HepG2 (cell line): Measurements from ENCODE around the gene SLC8A2. TPM values are rescaled to one million over a fixed set of nuclear protein-coding genes. Genes with fewer than 3 reads are reported as not detected.

Experiments used
- ATF7 ChIP-seq, 2 experiments: fragments of 450-650 bp in 1 of 2; sonication (generic) in 1 of 2; formaldehyde crosslinking in 1 of 2; IDR thresholded peaks; 2 replicates each; pipeline versions ENCODE4 v1.4.0 to v1.6.1; 2016 to 2020; ENCODE audit warnings: antibody characterized with exemption in 1 of 2, mild to moderate bottlenecking in 1 of 2, missing genetic modification reagents in 1 of 2
- FLYWCH1 ChIP-seq: sonication (generic); formaldehyde crosslinking; IDR thresholded peaks from 2 replicates; pipeline ENCODE4 v1.8.1; 2023; ENCODE audit warnings: mild to moderate bottlenecking, missing genetic modification reagents
- FOXA3 ChIP-seq: IDR thresholded peaks from 2 replicates; pipeline ENCODE4 v1.6.1; 2016; ENCODE audit warnings: missing genetic modification reagents, missing compliant biosample characterization
- HDAC6 ChIP-seq: fragments of 200-600 bp; sonication (generic); IDR thresholded peaks from 2 replicates; pipeline ENCODE4 v1.7.0; 2017; ENCODE audit warnings: mild to moderate bottlenecking, antibody characterized with exemption, low read length, low read depth
- HNRNPK ChIP-seq: fragments of 200-400 bp; formaldehyde crosslinking; IDR thresholded peaks from 2 replicates; pipeline ENCODE4 v1.6.1; 2018; ENCODE audit warnings: low read length, low read depth, moderate library complexity, mild to moderate bottlenecking; ENCODE audit not compliant: poor library complexity, severe bottlenecking
- MIER3 ChIP-seq: IDR thresholded peaks from 2 replicates; pipeline ENCODE4 v1.6.1; 2016; ENCODE audit warnings: missing compliant biosample characterization, borderline replicate concordance
- MXD4 ChIP-seq: IDR thresholded peaks from 2 replicates; pipeline ENCODE4 v1.6.1; 2016; ENCODE audit warnings: mild to moderate bottlenecking, missing biosample characterization, missing genetic modification reagents
- RFXAP ChIP-seq: sonication (generic); formaldehyde crosslinking; IDR thresholded peaks from 2 replicates; pipeline ENCODE4 v1.4.0; 2020; ENCODE audit warnings: missing genetic modification reagents, borderline replicate concordance
- SRSF9 ChIP-seq: fragments of 200-400 bp; formaldehyde crosslinking; IDR thresholded peaks from 2 replicates; pipeline ENCODE4 v1.6.1; 2018; ENCODE audit warnings: borderline replicate concordance, mild to moderate bottlenecking, low read depth, low read length; ENCODE audit not compliant: insufficient read depth, poor library complexity, severe bottlenecking
- WIZ ChIP-seq: sonication (generic); formaldehyde crosslinking; IDR thresholded peaks from 2 replicates; pipeline ENCODE4 v1.5.1; 2020; ENCODE audit warnings: mild to moderate bottlenecking, missing genetic modification reagents
- ZNF432 ChIP-seq: sonication (generic); formaldehyde crosslinking; IDR thresholded peaks from 2 replicates; pipeline ENCODE4 v1.5.0; 2020; ENCODE audit warnings: missing genetic modification reagents, mild to moderate bottlenecking, borderline replicate concordance
- ZNF496 ChIP-seq: sonication (generic); formaldehyde crosslinking; IDR thresholded peaks from 2 replicates; pipeline ENCODE4 v1.8.1; 2023; ENCODE audit warnings: mild to moderate bottlenecking, moderate library complexity, missing genetic modification reagents; ENCODE audit not compliant: insufficient replicate concordance
- ZNF788 ChIP-seq: sonication (generic); formaldehyde crosslinking; IDR thresholded peaks from 2 replicates; pipeline ENCODE4 v1.5.0; 2020; ENCODE audit warnings: mild to moderate bottlenecking, missing genetic modification reagents, borderline replicate concordance
- polyA plus RNA-seq, 8 experiments: library from polyadenylated mRNA; depleted of rRNA in 3 of 8; stranded (reverse) in 7 of 8; unstranded in 1 of 8; fragments of >200 nt; fragmentation: Illumina TruSeq in 4 of 8; extraction: Trizol in 4 of 8; gene quantifications; 2 replicates each; pipeline versions ENCODE4 v1.2.1 to v1.2.3, GENCODE V29; 2011 to 2016; ENCODE audit warnings: low read depth in 4 of 8, missing spikeins in 1 of 8, mixed read lengths in 1 of 8; ENCODE audit not compliant: insufficient read depth in 1 of 8
- total RNA-seq, 5 experiments: library from RNA; depleted of rRNA; stranded (reverse); fragments of >200 nt; fragmentation: Illumina TruSeq; extraction: Trizol; gene quantifications; 2 replicates each; pipeline ENCODE4 v1.2.3, GENCODE V29; 2016; ENCODE audit warnings: low read depth in 1 of 5
- TF ChIP-seq, protein P1 (sequence below): sonication (generic); formaldehyde crosslinking; IDR thresholded peaks from 2 replicates; pipeline ENCODE4 v1.4.0; 2020; ENCODE audit warnings: missing genetic modification reagents, borderline replicate concordance
- TF ChIP-seq, protein P2 (sequence below): sonication (generic); formaldehyde crosslinking; IDR thresholded peaks from 2 replicates; pipeline ENCODE4 v1.4.0; 2020; ENCODE audit warnings: mild to moderate bottlenecking, missing genetic modification reagents, borderline replicate concordance
- TF ChIP-seq, protein P3 (sequence below): conservative IDR thresholded peaks from 2 replicates; pipeline ENCODE4 v1.6.1; 2018; ENCODE audit warnings: missing genetic modification reagents

SLC8A2 gene
- total and polyA plus RNA-seq, 2 of the 13 experiments (the other 11 are each of a cell fraction or from before 2014, with no cell fraction given) = 0.02 TPM; not detected in 1

DNA sequence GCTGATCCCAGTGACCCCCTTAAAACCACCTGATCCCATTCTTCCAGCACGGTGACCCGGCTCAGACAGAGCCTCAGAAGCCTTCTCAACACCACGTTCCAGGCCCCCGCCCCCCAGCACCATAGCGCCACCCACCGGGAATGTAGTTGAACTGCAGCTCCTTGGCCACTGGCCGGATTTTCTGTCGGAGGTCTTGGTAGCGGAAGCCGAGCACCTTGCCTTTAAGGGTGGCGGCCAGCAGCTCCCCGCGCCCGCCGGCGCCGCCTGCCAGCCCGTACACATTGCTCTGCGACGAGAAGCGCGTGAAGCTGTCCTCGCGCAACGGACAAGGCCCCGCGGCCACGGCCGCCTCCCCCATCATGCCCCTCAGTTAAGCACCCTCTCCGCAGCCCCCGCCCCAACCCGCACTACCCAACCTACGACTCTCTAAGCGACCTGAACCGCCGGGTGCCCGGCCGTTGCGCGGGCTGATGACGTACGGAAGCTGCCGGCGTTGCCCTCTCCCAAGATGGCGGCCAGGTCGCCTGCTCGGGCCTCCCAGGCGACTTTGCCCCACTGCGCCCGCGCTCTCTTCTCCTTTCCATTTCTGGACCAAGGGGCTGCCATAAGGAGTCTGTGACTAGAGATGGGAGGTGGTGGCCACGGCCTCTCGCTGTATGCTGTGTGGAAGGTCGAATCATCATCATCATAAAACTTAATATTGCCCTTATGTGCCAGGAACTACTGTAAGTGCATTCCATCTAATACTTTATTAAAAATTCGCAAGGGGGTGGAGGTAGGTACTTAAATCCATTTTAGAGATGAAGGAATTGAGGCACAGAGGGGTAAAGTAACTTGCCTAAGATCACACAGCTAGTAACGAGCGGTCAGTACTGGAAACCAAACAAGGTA lies 12.4 kb upstream of the SLC8A2 start, which contains the start of gene KPTN (continued):
- TF ChIP-seq FLYWCH1 (CRISPR knock-in tag) (no peak), RFXAP (CRISPR knock-in tag) (peak; percentile 58; the same call in 1 of the 2 replicates), HDAC6 (no peak), HNRNPK (peak; percentile 81), FOXA3 (CRISPR knock-in tag) (no peak), MXD4 (CRISPR knock-in tag) (peak; percentile 43; the same call in 1 of the 2 replicates), SRSF9 (no peak), ZNF432 (CRISPR knock-in tag) (no peak), ZNF788 (0 out of 2 replicates have a peak, but pooled peaks have one; percentile 78), MIER3 (CRISPR knock-in tag) (peak; percentile 68; the same call in 1 of the 2 replicates), WIZ (CRISPR knock-in tag) (0 out of 2 replicates have a peak, but pooled peaks have one; percentile 49), ATF7 (IDR thresholded peaks at IDR 0.05) (no peak), ATF7 (CRISPR knock-in tag; IDR thresholded peaks at IDR 0.05) (no peak), ZNF496 (no peak)
- TF ChIP-seq, protein P1, sequence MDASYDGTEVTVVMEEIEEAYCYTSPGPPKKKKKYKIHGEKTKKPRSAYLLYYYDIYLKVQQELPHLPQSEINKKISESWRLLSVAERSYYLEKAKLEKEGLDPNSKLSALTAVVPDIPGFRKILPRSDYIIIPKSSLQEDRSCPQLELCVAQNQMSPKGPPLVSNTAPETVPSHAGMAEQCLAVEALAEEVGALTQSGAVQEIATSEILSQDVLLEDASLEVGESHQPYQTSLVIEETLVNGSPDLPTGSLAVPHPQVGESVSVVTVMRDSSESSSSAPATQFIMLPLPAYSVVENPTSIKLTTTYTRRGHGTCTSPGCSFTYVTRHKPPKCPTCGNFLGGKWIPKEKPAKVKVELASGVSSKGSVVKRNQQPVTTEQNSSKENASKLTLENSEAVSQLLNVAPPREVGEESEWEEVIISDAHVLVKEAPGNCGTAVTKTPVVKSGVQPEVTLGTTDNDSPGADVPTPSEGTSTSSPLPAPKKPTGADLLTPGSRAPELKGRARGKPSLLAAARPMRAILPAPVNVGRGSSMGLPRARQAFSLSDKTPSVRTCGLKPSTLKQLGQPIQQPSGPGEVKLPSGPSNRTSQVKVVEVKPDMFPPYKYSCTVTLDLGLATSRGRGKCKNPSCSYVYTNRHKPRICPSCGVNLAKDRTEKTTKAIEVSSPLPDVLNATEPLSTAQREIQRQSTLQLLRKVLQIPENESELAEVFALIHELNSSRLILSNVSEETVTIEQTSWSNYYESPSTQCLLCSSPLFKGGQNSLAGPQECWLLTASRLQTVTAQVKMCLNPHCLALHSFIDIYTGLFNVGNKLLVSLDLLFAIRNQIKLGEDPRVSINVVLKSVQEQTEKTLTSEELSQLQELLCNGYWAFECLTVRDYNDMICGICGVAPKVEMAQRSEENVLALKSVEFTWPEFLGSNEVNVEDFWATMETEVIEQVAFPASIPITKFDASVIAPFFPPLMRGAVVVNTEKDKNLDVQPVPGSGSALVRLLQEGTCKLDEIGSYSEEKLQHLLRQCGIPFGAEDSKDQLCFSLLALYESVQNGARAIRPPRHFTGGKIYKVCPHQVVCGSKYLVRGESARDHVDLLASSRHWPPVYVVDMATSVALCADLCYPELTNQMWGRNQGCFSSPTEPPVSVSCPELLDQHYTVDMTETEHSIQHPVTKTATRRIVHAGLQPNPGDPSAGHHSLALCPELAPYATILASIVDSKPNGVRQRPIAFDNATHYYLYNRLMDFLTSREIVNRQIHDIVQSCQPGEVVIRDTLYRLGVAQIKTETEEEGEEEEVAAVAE = no peak
- TF ChIP-seq, protein P2, sequence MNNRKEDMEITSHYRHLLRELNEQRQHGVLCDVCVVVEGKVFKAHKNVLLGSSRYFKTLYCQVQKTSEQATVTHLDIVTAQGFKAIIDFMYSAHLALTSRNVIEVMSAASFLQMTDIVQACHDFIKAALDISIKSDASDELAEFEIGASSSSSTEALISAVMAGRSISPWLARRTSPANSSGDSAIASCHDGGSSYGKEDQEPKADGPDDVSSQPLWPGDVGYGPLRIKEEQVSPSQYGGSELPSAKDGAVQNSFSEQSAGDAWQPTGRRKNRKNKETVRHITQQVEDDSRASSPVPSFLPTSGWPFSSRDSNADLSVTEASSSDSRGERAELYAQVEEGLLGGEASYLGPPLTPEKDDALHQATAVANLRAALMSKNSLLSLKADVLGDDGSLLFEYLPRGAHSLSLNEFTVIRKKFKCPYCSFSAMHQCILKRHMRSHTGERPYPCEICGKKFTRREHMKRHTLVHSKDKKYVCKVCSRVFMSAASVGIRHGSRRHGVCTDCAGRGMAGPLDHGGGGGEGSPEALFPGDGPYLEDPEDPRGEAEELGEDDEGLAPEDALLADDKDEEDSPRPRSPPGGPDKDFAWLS (CRISPR knock-in tag) = no peak
- TF ChIP-seq, protein P3, sequence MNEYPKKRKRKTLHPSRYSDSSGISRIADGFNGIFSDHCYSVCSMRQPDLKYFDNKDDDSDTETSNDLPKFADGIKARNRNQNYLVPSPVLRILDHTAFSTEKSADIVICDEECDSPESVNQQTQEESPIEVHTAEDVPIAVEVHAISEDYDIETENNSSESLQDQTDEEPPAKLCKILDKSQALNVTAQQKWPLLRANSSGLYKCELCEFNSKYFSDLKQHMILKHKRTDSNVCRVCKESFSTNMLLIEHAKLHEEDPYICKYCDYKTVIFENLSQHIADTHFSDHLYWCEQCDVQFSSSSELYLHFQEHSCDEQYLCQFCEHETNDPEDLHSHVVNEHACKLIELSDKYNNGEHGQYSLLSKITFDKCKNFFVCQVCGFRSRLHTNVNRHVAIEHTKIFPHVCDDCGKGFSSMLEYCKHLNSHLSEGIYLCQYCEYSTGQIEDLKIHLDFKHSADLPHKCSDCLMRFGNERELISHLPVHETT = no peak; the same call in 1 of the 2 replicates
